Stimulated activated CD8-positive, alpha-beta memory T cell treated with anti-CD3 and anti-CD28 coated beads, Interleukin-12 subunit alpha, Interleukin-12 subunit beta, amount 100 ng/mL, for 1 hour (primary cell): ENCODE data around the gene GLIS1.
"Not testable (repeated sequence)": the region's sequence is repeated elsewhere in the genome, so short reads cannot be mapped to it uniquely, and the experiment has no call there.

Experiments
- DNase-seq: peaks from one replicate; pipeline ENCODE4 v3.0.0-alpha.2; 2020; ENCODE audit warnings: low read depth

GLIS1 gene

GRCh38 chr1:53654216-53655210, 84.5 kb downstream of the GLIS1 start:
- DNase-seq: no peak

- DNase-seq: no peak
These were observed 85.3 kb downstream of the GLIS1 start for GRCh38 chr1:53653631-53654030.

GRCh38 chr1:53653200-53653575, 85.8 kb downstream of the GLIS1 start:
- no peak for DNase-seq

- DNase-seq: no peak
These were observed 86.3 kb downstream of the GLIS1 start for GRCh38 chr1:53652441-53653199.

GRCh38 chr1:53651356-53651755, 87.6 kb downstream of the GLIS1 start:
- no peak for DNase-seq

GRCh38 chr1:53648516-53648915, 90.4 kb downstream of the GLIS1 start:
- DNase-seq: no peak

- DNase-seq: not testable (repeated sequence)
These were observed 91.0 kb downstream of the GLIS1 start for GRCh38 chr1:53647915-53648314.

DNA sequence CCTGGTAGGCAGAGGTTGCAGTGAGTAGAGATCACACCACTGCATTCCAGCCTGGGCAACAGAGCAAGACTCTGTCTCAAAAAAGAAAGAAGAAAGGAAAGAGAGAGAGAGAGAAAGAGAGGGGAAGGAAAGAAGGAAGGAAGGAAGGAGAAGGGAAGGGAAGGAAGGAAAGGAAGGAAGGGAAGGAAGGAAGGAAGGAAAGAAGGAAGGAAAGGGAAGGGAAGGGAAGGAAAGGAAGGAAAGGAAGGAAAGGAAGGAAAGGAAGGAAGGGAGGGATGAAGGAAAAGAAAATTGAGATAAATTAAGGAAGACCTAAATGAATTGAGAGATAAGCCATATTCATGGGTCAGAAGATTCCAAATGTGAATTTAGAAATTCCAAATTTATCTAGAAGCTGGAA, 92.2 kb downstream of the GLIS1 start:
- no peak for DNase-seq

DNA sequence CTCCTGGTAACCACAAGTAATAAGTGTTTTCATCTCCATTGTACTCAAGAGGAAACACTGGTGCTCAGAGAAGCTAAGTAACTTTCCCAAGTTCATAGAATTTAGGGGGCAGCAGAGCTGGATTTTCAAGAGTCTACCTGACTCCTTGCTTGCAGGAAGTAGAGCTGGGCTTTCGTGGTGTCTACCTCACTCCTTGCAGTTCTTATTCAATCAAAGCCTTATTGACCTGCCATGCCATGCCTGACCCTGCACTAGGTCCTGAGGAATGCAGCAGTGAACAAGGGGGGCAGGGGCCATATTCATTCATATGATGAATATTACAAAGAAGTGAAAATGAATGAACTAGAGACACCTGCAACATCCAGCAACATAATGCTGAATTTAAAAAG, 93.3 kb downstream of the GLIS1 start:
- DNase-seq: no peak

DNA sequence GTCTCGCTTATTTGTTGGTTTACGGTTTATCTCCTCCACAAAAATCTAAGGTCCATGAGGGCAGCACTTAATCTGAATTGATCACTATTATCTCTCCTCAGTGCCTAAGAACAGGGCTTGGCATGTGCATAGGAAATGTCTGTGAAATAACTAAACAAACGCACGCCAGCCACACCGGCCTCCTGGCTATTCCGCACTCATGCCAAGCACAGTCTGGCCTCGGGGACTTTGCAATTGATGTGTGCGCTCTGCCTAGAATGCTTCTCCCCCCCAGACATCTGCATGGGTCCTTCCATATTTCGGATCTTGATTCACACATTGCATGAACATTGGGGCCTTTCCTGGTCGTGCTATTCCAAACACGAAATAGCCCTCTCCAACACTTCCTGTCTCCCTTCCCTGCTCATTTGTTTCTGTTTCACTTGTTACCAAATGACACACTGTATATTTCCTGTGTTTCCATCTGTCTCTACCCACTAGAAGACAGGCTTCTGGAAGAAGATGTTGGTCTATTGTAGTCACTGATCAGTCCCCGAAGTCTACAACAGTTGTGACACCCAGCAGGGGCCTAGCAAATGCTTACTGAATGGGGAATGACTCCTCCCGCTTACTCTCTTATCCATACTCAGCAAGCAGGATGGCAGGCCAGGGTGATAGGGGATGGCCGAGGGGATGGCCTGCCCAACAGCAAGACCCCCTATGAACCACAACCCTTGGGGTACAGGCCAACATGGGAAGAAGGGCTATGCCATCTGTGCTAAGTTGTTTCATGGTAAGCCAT, 93.9 kb downstream of the GLIS1 start:
- DNase-seq: no peak

DNA sequence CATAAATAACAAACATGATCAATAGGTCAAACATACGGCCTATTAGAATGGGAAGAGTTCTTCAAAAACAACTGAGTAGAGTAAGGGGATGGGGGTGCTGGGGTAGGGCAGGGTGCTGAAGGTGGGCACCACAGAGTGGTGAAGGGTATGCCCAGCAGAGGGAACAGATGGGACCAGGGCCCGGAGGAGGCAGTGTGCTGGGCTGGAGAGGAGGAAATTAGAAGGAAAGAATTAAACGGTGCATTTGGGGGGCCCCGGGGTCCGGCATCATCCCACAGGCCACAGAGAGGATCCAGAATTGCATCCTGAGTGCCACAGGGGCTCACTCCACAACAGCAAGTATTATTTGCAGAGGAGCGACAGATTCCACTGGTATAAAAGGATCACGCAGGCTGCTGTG, 94.5 kb downstream of the GLIS1 start:
- DNase-seq: no peak

DNA sequence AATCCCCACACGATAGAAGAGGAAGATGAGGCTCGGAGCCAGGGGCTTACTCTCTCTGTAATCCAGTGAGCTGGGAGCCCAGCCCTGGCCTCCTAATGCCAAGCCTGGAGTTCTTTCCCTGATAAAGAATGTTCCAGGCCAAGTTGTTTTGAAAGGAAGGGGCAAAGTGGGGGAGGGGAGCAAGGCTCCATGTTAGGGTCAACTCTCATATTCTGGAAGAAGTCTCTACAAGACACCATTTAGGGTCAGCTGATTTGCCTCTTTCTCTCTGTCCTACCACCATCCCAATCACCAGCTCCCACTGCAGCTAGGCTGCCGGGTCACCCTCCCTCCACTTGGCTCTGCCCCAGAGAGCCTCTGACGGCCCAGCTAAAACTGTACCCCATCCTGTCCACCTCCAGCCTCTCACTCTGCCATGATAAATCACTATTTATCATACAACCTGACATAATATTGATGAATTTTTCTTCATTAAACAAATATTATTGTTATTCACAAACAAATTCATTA, 95.0 kb downstream of the GLIS1 start:
- DNase-seq: no peak

GRCh38 chr1:53643041-53643880, 95.7 kb downstream of the GLIS1 start:
- DNase-seq: no peak

GRCh38 chr1:53642607-53643006, 96.4 kb downstream of the GLIS1 start:
- no peak for DNase-seq

DNA sequence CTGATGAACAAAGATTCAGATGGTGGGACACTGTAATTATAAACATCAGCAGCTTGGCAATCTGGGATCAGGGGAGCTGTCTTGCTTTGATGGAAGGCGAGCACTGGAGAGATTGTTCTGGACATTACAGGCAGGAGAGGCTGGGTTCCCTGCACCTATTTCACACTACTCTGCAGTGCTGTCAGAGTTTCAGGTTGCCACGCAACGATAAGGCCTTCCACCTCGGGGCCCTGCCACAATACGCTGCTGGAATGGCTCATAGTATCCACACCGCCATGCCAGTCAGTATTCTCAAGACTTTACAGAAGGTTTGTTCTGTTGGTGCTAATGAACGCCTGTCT, 96.8 kb downstream of the GLIS1 start:
- DNase-seq: no peak

DNA sequence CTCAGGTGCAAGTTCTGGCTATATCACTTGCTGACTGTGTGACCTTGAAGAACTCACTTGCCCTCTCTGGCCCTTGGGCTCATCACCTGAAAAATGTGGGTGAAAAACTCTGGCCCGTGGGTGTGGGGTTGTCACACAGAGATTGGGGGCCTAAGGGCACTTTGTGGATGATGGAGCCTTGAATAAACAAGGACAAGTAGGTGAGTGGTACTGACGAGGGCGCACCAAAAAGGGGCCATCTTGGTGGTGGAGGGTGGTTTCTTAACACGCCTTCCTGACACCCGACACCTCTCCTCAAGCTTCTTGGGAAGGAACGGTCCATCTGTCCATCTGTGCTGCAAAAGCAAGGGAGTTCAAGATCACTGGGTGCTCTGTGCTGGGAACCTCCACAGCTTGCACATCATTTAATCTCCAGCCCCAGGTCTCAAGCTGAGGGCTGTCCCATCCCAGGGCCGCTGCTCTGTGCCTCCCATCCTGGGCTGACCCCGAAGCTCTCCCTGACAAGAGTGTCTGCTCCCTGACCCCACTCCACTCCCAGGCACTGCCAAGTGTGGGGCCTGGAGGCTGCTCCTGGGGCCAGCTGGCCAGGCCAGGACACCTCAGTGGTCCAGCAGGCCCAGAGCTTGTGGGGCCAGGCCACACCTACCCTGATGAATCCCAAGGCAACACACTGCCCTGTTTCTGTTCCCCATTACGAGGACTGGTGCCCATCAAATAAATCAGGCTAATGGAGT, 97.3 kb downstream of the GLIS1 start:
- no peak for DNase-seq

GRCh38 chr1:53640701-53641075, 98.3 kb downstream of the GLIS1 start:
- DNase-seq: no peak

GRCh38 chr1:53639996-53640700, 98.8 kb downstream of the GLIS1 start:
- DNase-seq: no peak

DNA sequence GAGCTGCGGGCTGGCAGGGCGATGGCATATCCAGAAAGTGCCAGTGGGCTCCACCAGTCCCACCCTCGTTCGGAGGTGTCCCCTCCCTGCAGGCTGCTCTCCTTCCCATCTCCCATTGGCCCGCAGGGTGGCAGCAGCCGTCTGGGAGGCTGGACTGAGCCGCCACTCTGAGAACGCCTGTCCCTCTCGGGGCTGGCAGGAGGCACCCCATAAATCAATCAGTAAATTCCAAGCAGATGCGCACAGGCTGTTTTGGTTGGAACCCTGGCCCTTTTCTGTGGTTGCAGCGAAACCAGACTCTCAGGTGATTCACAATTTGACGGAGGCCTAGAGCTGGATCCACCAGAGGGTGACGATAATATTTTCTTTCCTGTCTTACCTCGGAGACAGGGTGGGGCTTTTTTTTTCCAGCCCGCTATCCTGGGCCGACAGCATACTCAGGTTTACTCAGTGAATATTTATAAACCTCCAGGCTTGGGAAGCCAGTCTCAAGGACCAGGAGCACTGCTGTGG, 99.7 kb downstream of the GLIS1 start:
- DNase-seq: no peak
